ENCODE results near the gene BRAP.

Gene BRAP

DNA sequence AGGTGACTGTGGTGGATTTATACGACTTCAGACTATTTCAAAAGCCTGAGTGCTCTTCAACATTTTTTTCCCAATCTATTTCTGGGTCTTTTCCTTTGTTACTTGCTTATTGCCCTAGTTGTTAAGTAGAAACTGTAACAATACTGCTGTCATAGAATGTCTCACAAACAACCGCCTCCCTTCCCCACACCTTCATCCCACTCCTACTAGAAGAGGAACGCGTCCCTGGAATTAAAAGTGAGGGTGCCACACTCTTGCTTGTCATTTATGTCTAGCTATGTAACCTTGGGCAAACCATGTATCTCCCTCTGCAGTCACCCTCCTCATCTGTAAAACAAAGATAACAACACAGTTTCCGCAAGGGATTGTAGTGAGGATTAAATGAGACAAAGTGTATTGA is 8.6 kb downstream of the BRAP start:
- no peak for DNase-seq (ENCODE audit: low read depth, low spot score)
- in situ Hi-C loops (cut with HindIII; ENCODE audit: low sequenced_read_pairs): no loop called here
- no peak overlapping the region for H3K4me3 ChIP-seq (ENCODE audit: low read depth, low read length)
- TF ChIP-seq, protein P1, sequence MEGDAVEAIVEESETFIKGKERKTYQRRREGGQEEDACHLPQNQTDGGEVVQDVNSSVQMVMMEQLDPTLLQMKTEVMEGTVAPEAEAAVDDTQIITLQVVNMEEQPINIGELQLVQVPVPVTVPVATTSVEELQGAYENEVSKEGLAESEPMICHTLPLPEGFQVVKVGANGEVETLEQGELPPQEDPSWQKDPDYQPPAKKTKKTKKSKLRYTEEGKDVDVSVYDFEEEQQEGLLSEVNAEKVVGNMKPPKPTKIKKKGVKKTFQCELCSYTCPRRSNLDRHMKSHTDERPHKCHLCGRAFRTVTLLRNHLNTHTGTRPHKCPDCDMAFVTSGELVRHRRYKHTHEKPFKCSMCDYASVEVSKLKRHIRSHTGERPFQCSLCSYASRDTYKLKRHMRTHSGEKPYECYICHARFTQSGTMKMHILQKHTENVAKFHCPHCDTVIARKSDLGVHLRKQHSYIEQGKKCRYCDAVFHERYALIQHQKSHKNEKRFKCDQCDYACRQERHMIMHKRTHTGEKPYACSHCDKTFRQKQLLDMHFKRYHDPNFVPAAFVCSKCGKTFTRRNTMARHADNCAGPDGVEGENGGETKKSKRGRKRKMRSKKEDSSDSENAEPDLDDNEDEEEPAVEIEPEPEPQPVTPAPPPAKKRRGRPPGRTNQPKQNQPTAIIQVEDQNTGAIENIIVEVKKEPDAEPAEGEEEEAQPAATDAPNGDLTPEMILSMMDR (IDR thresholded peaks at IDR 0.05; ENCODE audit: low read depth, low read length): no peak

DNA sequence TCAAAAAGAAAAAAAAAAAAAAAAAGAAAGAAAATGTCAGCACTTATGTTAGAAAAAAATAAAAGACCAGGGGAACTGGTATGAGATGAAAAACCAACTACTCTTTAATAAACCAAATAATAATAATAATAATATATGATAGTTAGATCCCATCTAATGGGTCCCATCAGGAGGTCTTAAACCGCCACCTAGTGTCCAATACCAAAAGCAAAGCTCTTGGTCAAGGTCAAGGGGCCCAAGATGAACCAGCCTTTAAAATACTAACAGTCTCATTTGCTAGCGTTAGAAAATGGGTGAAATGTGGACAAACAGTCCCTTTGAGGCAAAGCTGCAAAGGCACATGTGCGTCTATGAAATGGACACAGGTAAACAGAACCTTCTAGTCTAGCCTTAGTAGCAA is 12.3 kb downstream of the BRAP start:
- TF ChIP-seq, protein P1 (IDR thresholded peaks at IDR 0.05; ENCODE audit: low read depth, low read length): peak; percentile 64
- no peak overlapping the region for H3K4me3 ChIP-seq (ENCODE audit: low read depth, low read length)
- in situ Hi-C loops (cut with HindIII; ENCODE audit: low sequenced_read_pairs): no loop called here
- DNase-seq (ENCODE audit: low read depth, low spot score): peak; percentile 22

DNA sequence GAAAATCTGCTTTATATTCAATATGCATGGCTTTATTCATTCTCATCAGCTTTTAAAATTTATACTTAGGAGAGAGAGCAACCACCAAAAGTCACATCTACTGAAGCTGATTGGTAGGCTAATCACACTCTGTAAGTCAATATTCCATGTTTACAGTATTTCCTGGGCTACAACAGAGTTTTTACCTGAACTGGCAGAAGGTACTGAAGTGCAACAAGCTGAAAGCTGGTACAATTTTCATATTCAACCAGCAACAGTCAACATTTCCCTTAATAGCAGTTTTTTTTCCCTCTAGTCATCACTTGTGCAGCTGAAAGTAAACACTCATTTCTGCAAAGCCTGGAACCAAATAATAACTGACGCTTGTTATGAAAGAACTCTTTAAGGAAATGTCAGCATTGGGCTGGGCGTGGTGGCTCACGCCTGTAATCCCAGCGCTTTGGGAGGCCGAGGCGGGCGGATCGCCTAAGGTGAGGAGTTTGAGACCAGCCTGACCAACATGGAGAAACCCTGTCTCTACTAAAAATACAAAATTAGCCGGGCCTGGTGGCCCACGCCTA is 12.9 kb downstream of the BRAP start:
- TF ChIP-seq, protein P1 (IDR thresholded peaks at IDR 0.05; ENCODE audit: low read depth, low read length): no peak
- in situ Hi-C loops (cut with HindIII; ENCODE audit: low sequenced_read_pairs): no loop called here
- DNase-seq (ENCODE audit: low read depth, low spot score): no peak
- no peak overlapping the region for H3K4me3 ChIP-seq (ENCODE audit: low read depth, low read length)

DNA sequence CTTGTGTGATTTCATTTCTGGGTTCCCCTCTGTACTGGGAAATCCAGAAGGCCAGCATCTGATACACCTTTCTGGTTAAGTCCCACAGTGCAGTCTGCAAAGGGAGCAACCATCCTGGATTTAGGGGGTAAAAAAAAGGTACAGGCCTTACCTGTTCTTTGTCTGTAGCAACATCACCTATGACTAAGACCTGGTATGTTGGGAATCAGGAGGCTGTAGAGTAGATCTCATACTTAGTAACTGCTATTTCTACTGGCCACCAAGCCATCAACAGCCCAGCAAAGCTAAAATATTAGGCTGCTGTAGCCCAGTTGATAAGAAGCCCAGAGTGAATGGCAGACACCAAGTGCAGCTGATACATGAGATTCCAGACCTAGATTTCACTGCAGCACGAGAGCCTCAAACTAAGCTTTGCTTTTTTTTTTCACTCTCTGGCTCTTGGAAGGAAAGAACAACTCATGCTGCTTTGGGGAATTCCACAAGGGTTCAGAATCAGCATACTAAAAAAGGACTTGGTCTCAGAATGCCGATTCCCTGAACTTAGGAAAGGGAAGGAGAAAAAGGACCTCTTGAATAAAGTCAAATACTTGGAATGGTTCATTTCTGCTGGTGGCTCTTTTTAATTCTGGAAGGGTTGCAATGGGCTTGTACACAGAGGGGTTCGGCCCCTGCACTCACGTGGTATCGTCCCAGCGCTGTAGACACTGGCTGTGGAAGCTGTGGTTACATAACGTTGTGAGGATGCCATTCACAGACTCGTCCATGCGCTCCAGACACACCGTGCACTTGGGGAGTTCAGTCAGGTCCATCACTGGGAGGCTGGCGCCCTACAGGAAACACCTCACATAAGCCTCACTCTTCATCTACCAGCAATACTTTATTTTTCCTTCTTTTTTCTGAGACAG is 20.5 kb downstream of the BRAP start:
- no peak for DNase-seq (ENCODE audit: low read depth, low spot score)
- in situ Hi-C loops (cut with HindIII; ENCODE audit: low sequenced_read_pairs): no loop called here
- TF ChIP-seq, protein P1 (IDR thresholded peaks at IDR 0.05; ENCODE audit: low read depth, low read length): no peak
- no peak overlapping the region for H3K4me3 ChIP-seq (ENCODE audit: low read depth, low read length)

DNA sequence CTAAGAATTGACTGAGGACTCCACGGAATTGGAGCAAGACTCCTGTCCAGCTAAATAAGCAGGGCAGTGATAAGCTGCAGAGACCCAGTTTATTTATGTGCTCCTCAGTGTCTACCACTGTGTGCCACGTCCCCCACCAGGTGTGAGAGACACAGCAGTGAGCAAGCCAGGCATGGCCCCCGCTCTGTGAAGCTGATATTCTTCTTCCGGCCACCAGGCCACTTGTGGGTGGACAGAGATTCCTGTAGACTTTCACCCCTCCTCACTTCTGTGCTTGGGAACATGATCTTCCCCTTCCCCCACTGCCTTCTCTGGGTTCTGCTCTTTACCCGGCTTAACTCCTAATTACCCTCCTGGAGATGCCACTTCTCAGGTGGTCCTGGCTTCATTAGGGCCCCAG is 21.3 kb downstream of the BRAP start:
- no peak for DNase-seq (ENCODE audit: low read depth, low spot score)
- in situ Hi-C loops (cut with HindIII; ENCODE audit: low sequenced_read_pairs): no loop called here
- TF ChIP-seq, protein P1 (IDR thresholded peaks at IDR 0.05; ENCODE audit: low read depth, low read length): no peak
- no peak overlapping the region for H3K4me3 ChIP-seq (ENCODE audit: low read depth, low read length)

DNA sequence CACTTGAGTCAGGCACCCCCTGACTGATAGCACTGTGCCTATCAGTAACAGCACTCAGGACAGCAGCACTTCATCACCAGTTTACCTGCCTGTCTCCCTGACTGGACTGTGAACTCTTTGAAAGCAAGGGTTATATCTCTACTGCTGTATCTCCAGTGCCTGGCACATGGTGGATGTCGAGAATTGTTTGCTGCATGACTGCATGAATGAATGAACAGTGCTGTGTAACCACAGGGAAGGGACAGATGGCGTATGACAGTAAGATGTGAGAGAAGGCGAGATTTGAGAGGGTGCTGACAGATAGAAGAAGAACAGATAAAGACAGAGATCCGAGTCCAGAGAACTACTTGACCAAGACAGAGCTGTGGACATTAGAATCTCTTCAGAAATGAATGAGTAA is 29.7 kb downstream of the BRAP start:
- no peak for DNase-seq (ENCODE audit: low read depth, low spot score)
- TF ChIP-seq, protein P1 (IDR thresholded peaks at IDR 0.05; ENCODE audit: low read depth, low read length): no peak
- in situ Hi-C loops (cut with HindIII; ENCODE audit: low sequenced_read_pairs): no loop called here
- H3K4me3 ChIP-seq (ENCODE audit: low read depth, low read length): no peak overlapping the region
